H1 (cell line): ENCODE measurements around the gene DACH2. TPM values are rescaled to one million over a fixed set of nuclear protein-coding genes. Genes with fewer than 3 reads are reported as not detected.

ENCODE experiments used
- CTCF ChIA-PET: fragments of 300-600 bp; sonication (Branson Sonifier 250); formaldehyde crosslinking; loops from one replicate; lab custom pipeline; 2021; ENCODE audit not compliant: partially characterized antibody; lab: Charles Lee
- POLR2A ChIA-PET: fragments of 300-600 bp; sonication (Branson Sonifier 250); formaldehyde crosslinking; loops from one replicate; lab custom pipeline; 2021; ENCODE audit warnings: inconsistent platforms; ENCODE audit not compliant: partially characterized antibody; lab: Charles Lee
- DNase-seq, 2 experiments: peaks; one replicate each; pipeline versions ENCODE4 v3.0.0 to v3.0.0-alpha.2; 2010 to 2022; ENCODE audit warnings: low spot score in 2 of 2, low read depth in 1 of 2, mixed read lengths in 1 of 2
- FAIRE-seq: peaks from 2 replicates; lab custom pipeline; 2011; peaks lifted over from hg19 to GRCh38; lab: Jason Lieb, UNC
- H2AFZ ChIP-seq: 2 replicates; pipeline ENCODE4 v1.8.1; 2012; ENCODE audit warnings: low read length, inconsistent platforms
- H2AK5ac ChIP-seq: 2 replicates; pipeline ENCODE4 v1.6.1; 2013; ENCODE audit warnings: low read depth, low read length
- H2BK120ac ChIP-seq: replicated peaks from 2 replicates; pipeline ENCODE3; 2013; ENCODE audit warnings: low read depth, low read length, inconsistent platforms
- H2BK12ac ChIP-seq: 2 replicates; pipeline ENCODE4 v1.6.1; 2013; ENCODE audit warnings: low read depth, low read length
- H2BK15ac ChIP-seq: 2 replicates; pipeline ENCODE4 v1.6.1; 2013; ENCODE audit warnings: low read length
- H2BK20ac ChIP-seq: 2 replicates; pipeline ENCODE4 v1.6.1; 2013; ENCODE audit warnings: low read length
- H2BK5ac ChIP-seq: 2 replicates; pipeline ENCODE4 v1.6.1; 2013; ENCODE audit warnings: low read depth, low read length
- H3K14ac ChIP-seq: 2 replicates; pipeline ENCODE4 v1.6.1; 2013; ENCODE audit warnings: inconsistent platforms; ENCODE audit not compliant: insufficient read length
- H3K18ac ChIP-seq: 2 replicates; pipeline ENCODE4 v1.6.1; 2013; ENCODE audit warnings: low read length; ENCODE audit errors: extremely low read depth
- H3K23ac ChIP-seq: 2 replicates; pipeline ENCODE4 v1.6.1; 2013; ENCODE audit warnings: inconsistent platforms; ENCODE audit not compliant: insufficient read length
- H3K23me2 ChIP-seq: 2 replicates; pipeline ENCODE4 v1.6.1; 2013; ENCODE audit warnings: low read depth, low read length
- H3K27ac ChIP-seq: 2 replicates; pipeline ENCODE4 v1.6.1; 2011; ENCODE audit warnings: low read depth, low read length, inconsistent platforms
- H3K27me3 ChIP-seq, 4 experiments: replicated peaks in 1 of 4; 1 replicate in 1 of 4; 2 replicates in 3 of 4; pipeline versions ENCODE4 v1.6.1 to v1.8.1; 2011 to 2013; ENCODE audit warnings: low read length in 3 of 4, mild to moderate bottlenecking in 3 of 4, inconsistent platforms in 2 of 4, mixed read lengths in 2 of 4, moderate library complexity in 1 of 4; ENCODE audit not compliant: control insufficient read depth in 3 of 4, insufficient read depth in 3 of 4; ENCODE audit errors: extremely low read depth in 1 of 4
- H3K36me3 ChIP-seq, 4 experiments: 2 replicates each; pipeline versions ENCODE4 v1.6.1 to v1.8.1; 2011 to 2013; ENCODE audit warnings: mild to moderate bottlenecking in 4 of 4, low read length in 3 of 4, moderate library complexity in 2 of 4, control low read depth in 1 of 4, inconsistent platforms in 1 of 4; ENCODE audit not compliant: insufficient read depth in 4 of 4, control insufficient read depth in 2 of 4
- H3K4ac ChIP-seq: replicated peaks from 2 replicates; pipeline ENCODE3; 2013; ENCODE audit warnings: low read length, low read depth, mixed read lengths, inconsistent platforms; ENCODE audit not compliant: insufficient read length
- H3K4me1 ChIP-seq, 4 experiments: replicated peaks in 1 of 4; 1 replicate in 1 of 4; 2 replicates in 3 of 4; pipeline versions ENCODE4 v1.6.1 to v1.8.1; 2011 to 2013; ENCODE audit warnings: low read length in 3 of 4, inconsistent platforms in 2 of 4, mixed read lengths in 1 of 4; ENCODE audit not compliant: insufficient read depth in 4 of 4, control insufficient read depth in 3 of 4
- H3K4me2 ChIP-seq, 2 experiments: 2 replicates each; pipeline versions ENCODE4 v1.6.1 to v1.8.1; 2011 to 2013; ENCODE audit warnings: low read depth in 2 of 2, low read length in 2 of 2, control low read depth in 1 of 2, inconsistent platforms in 1 of 2, mild to moderate bottlenecking in 1 of 2; ENCODE audit not compliant: insufficient read depth in 1 of 2
- H3K4me3 ChIP-seq, 4 experiments: fragments of 200-600, 300-600 bp in 1 of 4; sonication (generic), shearing (Covaris generic), sonication (Bioruptor Twin) in 1 of 4; 2 replicates each; pipeline versions ENCODE4 v1.5.1 to v1.8.1; 2011 to 2016; ENCODE audit warnings: low read length in 4 of 4, low read depth in 3 of 4, control low read depth in 2 of 4, inconsistent platforms in 2 of 4, mild to moderate bottlenecking in 2 of 4, mixed read lengths in 1 of 4, moderate library complexity in 1 of 4; ENCODE audit not compliant: insufficient read depth in 2 of 4; ENCODE audit errors: extremely low read depth in 1 of 4
- H3K56ac ChIP-seq: replicated peaks from 2 replicates; pipeline ENCODE3; 2013; ENCODE audit warnings: low read depth, mild to moderate bottlenecking, mixed read lengths, low read length, inconsistent platforms; ENCODE audit not compliant: insufficient read length
- H3K79me1 ChIP-seq: 2 replicates; pipeline ENCODE4 v1.6.1; 2013; ENCODE audit warnings: low read depth, low read length, control low read depth
- H3K79me2 ChIP-seq, 2 experiments: 2 replicates each; pipeline versions ENCODE4 v1.6.1 to v1.8.1; 2012 to 2013; ENCODE audit warnings: low read length in 2 of 2, mild to moderate bottlenecking in 2 of 2, inconsistent platforms in 1 of 2; ENCODE audit not compliant: insufficient read depth in 2 of 2, control insufficient read depth in 1 of 2
- H3K9ac ChIP-seq, 4 experiments: replicated peaks in 1 of 4; 1 replicate in 1 of 4; 2 replicates in 3 of 4; pipeline versions ENCODE4 v1.6.1 to v1.8.1; 2011 to 2013; ENCODE audit warnings: low read depth in 3 of 4, low read length in 3 of 4, control low read depth in 2 of 4, mild to moderate bottlenecking in 2 of 4, moderate library complexity in 2 of 4, inconsistent platforms in 1 of 4; ENCODE audit errors: extremely low read depth in 1 of 4
- H3K9me3 ChIP-seq, 2 experiments: 2 replicates each; pipeline versions ENCODE4 v1.6.1 to v1.8.1; 2012 to 2013; ENCODE audit warnings: mild to moderate bottlenecking in 2 of 2, moderate library complexity in 2 of 2, control low read depth in 1 of 2, inconsistent platforms in 1 of 2, low read depth in 1 of 2, low read length in 1 of 2, mixed read lengths in 1 of 2; ENCODE audit not compliant: insufficient read depth in 2 of 2
- H4K20me1 ChIP-seq, 2 experiments: replicated peaks in 1 of 2; 2 replicates each; pipeline versions ENCODE3 to v1.8.1; 2011 to 2013; ENCODE audit warnings: inconsistent platforms in 2 of 2, low read length in 2 of 2, mild to moderate bottlenecking in 1 of 2; ENCODE audit not compliant: insufficient read depth in 2 of 2, control insufficient read depth in 1 of 2
- H4K5ac ChIP-seq: 2 replicates; pipeline ENCODE4 v1.6.1; 2013; ENCODE audit warnings: low read length, low read depth, mixed read lengths, inconsistent platforms; ENCODE audit not compliant: insufficient read length
- H4K8ac ChIP-seq: 2 replicates; pipeline ENCODE4 v1.8.0; 2013; ENCODE audit warnings: mild to moderate bottlenecking, moderate library complexity, low read length, inconsistent platforms; ENCODE audit not compliant: insufficient read depth; ENCODE audit errors: extremely low read depth
- H4K91ac ChIP-seq: replicated peaks from 2 replicates; pipeline ENCODE3; 2013; ENCODE audit warnings: low read length, mixed read lengths, inconsistent platforms; ENCODE audit not compliant: insufficient read length
- CHD2 ChIP-seq: IDR thresholded peaks from 2 replicates; pipeline ENCODE4 v1.6.1; 2012; ENCODE audit warnings: low read length, improper control_type of control experiment
- EP300 ChIP-seq, 2 experiments: IDR thresholded peaks; 1 replicate in 1 of 2; 2 replicates in 1 of 2; pipeline ENCODE4 v1.6.1; 2011 to 2012; ENCODE audit warnings: low read depth in 2 of 2, low read length in 2 of 2, mild to moderate bottlenecking in 2 of 2, borderline replicate concordance in 1 of 2, inconsistent platforms in 1 of 2, moderate library complexity in 1 of 2
- KDM5A ChIP-seq: fragments of 200-600 bp; IDR thresholded peaks from 2 replicates; pipeline ENCODE4 v1.7.1; 2012; ENCODE audit warnings: mild to moderate bottlenecking, low read length, inconsistent platforms, mixed read lengths
- PHF8 ChIP-seq: fragments of 200-600 bp; sonication (generic); conservative IDR thresholded peaks from 2 replicates; pipeline ENCODE4 v1.7.1; 2012; ENCODE audit warnings: low read depth, mild to moderate bottlenecking, inconsistent platforms, low read length, moderate library complexity
- RAD21 ChIP-seq, 2 experiments: IDR thresholded peaks in 1 of 2; conservative IDR thresholded peaks in 1 of 2; 2 replicates each; pipeline ENCODE4 v1.6.1; 2011; ENCODE audit warnings: low read depth in 2 of 2, low read length in 2 of 2, improper control_type of control experiment in 1 of 2, inconsistent platforms in 1 of 2, mild to moderate bottlenecking in 1 of 2, moderate library complexity in 1 of 2
- RBBP5 ChIP-seq: IDR thresholded peaks from 2 replicates; pipeline ENCODE4 v1.7.1; 2012; ENCODE audit warnings: low read depth, mild to moderate bottlenecking, inconsistent platforms, low read length, moderate library complexity, borderline replicate concordance
- SRF ChIP-seq: IDR thresholded peaks from 2 replicates; pipeline ENCODE4 v1.6.1; 2011; ENCODE audit warnings: mild to moderate bottlenecking, low read depth, low read length, moderate library complexity
- TAF1 ChIP-seq: IDR thresholded peaks from 2 replicates; pipeline ENCODE4 v1.6.1; 2011; ENCODE audit warnings: mild to moderate bottlenecking, low read depth, low read length
- TEAD4 ChIP-seq: IDR thresholded peaks from 2 replicates; pipeline ENCODE4 v1.6.1; 2012; ENCODE audit warnings: low read depth, low read length, inconsistent platforms, mixed read lengths
- WGBS, 2 experiments: shearing (Covaris generic) in 1 of 2; methylation state at CpG; one replicate each; pipeline versions ENCODE4 v1.1.6 to v1.1.7; 2013 to 2015; ENCODE audit warnings: low lambda C conversion rate in 2 of 2, mixed read lengths in 2 of 2, inconsistent platforms in 1 of 2, low coverage in 1 of 2, missing lambda C conversion rate in 1 of 2; ENCODE audit not compliant: insufficient replicate concordance in 2 of 2, insufficient coverage in 1 of 2, insufficient read length in 1 of 2; ENCODE audit errors: extremely low coverage in 1 of 2, missing lambda C conversion rate in 1 of 2; 5-methylcytosine and 5-hydroxymethylcytosine counted together
- long read RNA-seq, 2 experiments: library from RNA in 1 of 2; library from capped mRNA in 1 of 2; stranded (forward); transcript quantifications; one replicate each; pipeline ENCODE4 v2.0.0, GENCODE V29; 2021; ENCODE audit warnings: inconsistent platforms in 1 of 2
- polyA minus RNA-seq, 3 experiments: library from RNA; depleted of rRNA, polyadenylated mRNA; stranded (reverse); fragments of >200 nt; gene quantifications; 1 replicate in 2 of 3; 2 replicates in 1 of 3; pipeline ENCODE4 v1.2.3, GENCODE V29; 2011
- polyA plus RNA-seq, 7 experiments: library from polyadenylated mRNA; depleted of rRNA in 3 of 7; stranded (reverse) in 5 of 7; unstranded in 2 of 7; fragments of >200 nt in 5 of 7; fragments of 200-250 nt in 2 of 7; gene quantifications; 1 replicate in 5 of 7; 2 replicates in 1 of 7; 4 replicates in 1 of 7; pipeline versions ENCODE4 v1.2.1 to v1.2.3, GENCODE V29; 2011 to 2013; ENCODE audit warnings: missing spikeins in 2 of 7, mixed read lengths in 2 of 7
- total RNA-seq: library from RNA; stranded (reverse); fragmentation: NEBNext Ultra II Directional; extraction: Animal tissue kit (Norgen Biotek cat#: 25700); gene quantifications from 2 replicates; pipeline ENCODE4 v1.2.1, GENCODE V29; 2021
- TF ChIP-seq, protein P1 (sequence below): IDR thresholded peaks from 2 replicates; pipeline ENCODE4 v1.6.1; 2011; ENCODE audit warnings: low read depth, mild to moderate bottlenecking, low read length; ENCODE audit not compliant: insufficient read depth

DACH2 gene
- total RNA-seq (1.8 TPM in 2 replicates), polyA plus RNA-seq (2011; rRNA removed) (1.0 and 1.6 TPM in 2 replicates), polyA minus RNA-seq (2011; rRNA and poly(A)+ RNA removed) (4.6 and 5.7 TPM in 2 replicates)
- 1.7 TPM for polyA plus RNA-seq (2011; cell fraction: cytosol; rRNA removed)
- 3.0 TPM for polyA plus RNA-seq (2011; cell fraction: nucleus; rRNA removed)
- 1.0 to 1.4 TPM (median 1.1 TPM) in 4 replicates for polyA plus RNA-seq (2012, experiment 1 of 2)
- 0.58 TPM for polyA plus RNA-seq (2012, experiment 2 of 2)
- polyA plus RNA-seq (2013, experiment 1 of 2), result 1.6 TPM
- 1.1 TPM for polyA plus RNA-seq (2013, experiment 2 of 2)
- polyA minus RNA-seq (2011; cell fraction: cytosol; rRNA and poly(A)+ RNA removed), result 1.4 TPM
- 16.5 TPM for polyA minus RNA-seq (2011; cell fraction: nucleus; rRNA and poly(A)+ RNA removed)
- long read RNA-seq, experiment 1, partial matches to known transcripts, result 1 of 3 reads
- long read RNA-seq, experiment 1, other reads (novel, unspliced or antisense), result 2 of 3 reads
- long read RNA-seq, experiment 2, result 0 reads

DNA sequence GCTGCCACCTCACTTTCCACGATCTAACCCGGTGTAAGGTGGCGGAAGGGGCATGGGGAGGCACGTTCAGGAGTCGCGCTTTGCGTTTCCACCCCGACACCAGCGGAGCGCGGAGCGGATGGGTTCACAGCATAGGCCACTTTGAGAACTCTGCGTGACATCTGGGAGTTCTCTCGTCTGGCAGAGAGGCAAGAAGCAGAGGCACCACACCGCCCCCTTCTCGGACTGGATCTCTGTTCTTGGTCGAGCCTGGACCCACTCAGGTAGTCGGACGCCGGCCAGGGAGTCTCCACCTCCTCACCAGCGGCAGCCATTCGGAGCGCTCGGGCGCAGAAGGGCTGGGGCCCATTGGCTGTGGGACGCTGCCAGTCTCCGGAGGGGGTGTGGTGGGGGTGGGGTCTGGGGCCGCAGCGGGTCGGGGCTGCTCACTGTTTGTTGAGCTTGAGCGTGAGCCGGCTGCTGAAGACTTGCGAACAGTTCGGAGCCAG lies at the start of gene DACH2:
Gene DACH2 (plus strand): TSS at position 428 of the 488 bp plus-strand sequence.
- POLR2A ChIA-PET, result no interaction called here
- Histone ChIP-seq H3K4me1 (peaks cover 0 to 2% (median 0%) of the 10 kb centered on the region in 4 experiments; a peak in 2 of 7 replicates), H3K4ac (no peak within 1 kb of the TSS), H2BK20ac (no peak within 1 kb of the TSS), H4K5ac (no peak within 1 kb of the TSS), H3K9ac (peak within 1 kb of the TSS in 2 of 4 experiments; percentile 1 to 44; a peak in 2 of 7 replicates), H3K56ac (no peak within 1 kb of the TSS), H3K23ac (no peak within 1 kb of the TSS), H3K18ac (no peak within 1 kb of the TSS; the same call in 1 of the 2 replicates), H2BK15ac (no peak within 1 kb of the TSS), H3K79me2 (no peaks in the 10 kb centered on the region), H3K27me3 (peaks cover 3 to 32% (median 22%) of the 10 kb centered on the region in 4 experiments; a peak in 6 of 7 replicates), H2BK5ac (no peak within 1 kb of the TSS), H2AFZ (peak within 1 kb of the TSS; percentile 96), H3K23me2 (peaks cover 9% of the 10 kb centered on the region; the same call in 1 of the 2 replicates), H3K14ac (no peak within 1 kb of the TSS), H3K36me3 (no peaks in the 10 kb centered on the region), H3K27ac (no peak within 1 kb of the TSS), H2BK120ac (no peak within 1 kb of the TSS), H3K9me3 (no peaks in the 10 kb centered on the region), H2AK5ac (no peak within 1 kb of the TSS), H3K79me1 (no peaks in the 10 kb centered on the region), H4K91ac (no peak within 1 kb of the TSS), H3K4me3 (peak within 1 kb of the TSS; percentile 41 to 76 (median 68)), H4K20me1 (peaks cover 0 to 2% of the 10 kb centered on the region in 2 experiments), H2BK12ac (no peak within 1 kb of the TSS), H4K8ac (peak within 1 kb of the TSS; percentile 46), H3K4me2 (peak within 1 kb of the TSS; percentile 85 to 98)
- 4% methylated on average over 14 of the region's 34 CpGs; no CpG with 5 or more reads in 1 of the 2 experiments for WGBS, 2 experiments
- DNase-seq (peak; percentile 41 to 71), FAIRE-seq (no peak)
- CTCF ChIA-PET, result no interaction called here
- TF ChIP-seq CHD2 (peak; percentile 61; the same call in 1 of the 2 replicates), KDM5A (no peak), EP300 (IDR thresholded peaks at IDR 0.05; ENCODE audit: borderline replicate concordance in 1 of 2, low read depth in 2 of 2, low read length in 2 of 2) (no peak), PHF8 (no peak), RBBP5 (0 out of 2 replicates have a peak, but pooled peaks have one; percentile 24), TEAD4 (no peak), SRF (no peak), RAD21 (IDR thresholded peaks at IDR 0.05 in 1 of 2, conservative IDR thresholded peaks at IDR 0.05 in 1 of 2; ENCODE audit: low read depth in 2 of 2, low read length in 2 of 2) (no peak), TAF1 (peak; percentile 56)
- TF ChIP-seq, protein P1, sequence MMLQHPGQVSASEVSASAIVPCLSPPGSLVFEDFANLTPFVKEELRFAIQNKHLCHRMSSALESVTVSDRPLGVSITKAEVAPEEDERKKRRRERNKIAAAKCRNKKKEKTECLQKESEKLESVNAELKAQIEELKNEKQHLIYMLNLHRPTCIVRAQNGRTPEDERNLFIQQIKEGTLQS, result no peak
